Right cardiac atrium (tissue), 5 donors: ENCODE measurements around the gene GRID2. TPM values are rescaled to one million over a fixed set of nuclear protein-coding genes. Genes with fewer than 3 reads are reported as not detected.

ENCODE experiments used
- ATAC-seq, 2 donors: fragments of 200-7000 bp; cut with Tn5 transposase; one replicate each; pipeline versions ENCODE4 v1.8.0 to v1.9.1; 2020; ENCODE audit warnings: moderate library complexity in 2 of 2, mild to moderate bottlenecking in 1 of 2
- DNase-seq, 3 donors: peaks; one replicate each; pipeline ENCODE4 v3.0.0-alpha.2; 2020
- H3K27ac ChIP-seq: one replicate; pipeline ENCODE4 v1.5.1; 2013; ENCODE audit warnings: mild to moderate bottlenecking, low read length, control low read depth, moderate library complexity
- H3K27me3 ChIP-seq: one replicate; pipeline ENCODE4 v1.6.1; 2013; ENCODE audit not compliant: control insufficient read depth, insufficient read depth
- H3K4me1 ChIP-seq: one replicate; pipeline ENCODE4 v1.6.1; 2013; ENCODE audit warnings: low read length; ENCODE audit not compliant: control insufficient read depth, insufficient read depth
- H3K4me3 ChIP-seq: one replicate; pipeline ENCODE4 v1.5.1; 2013; ENCODE audit warnings: low read length, control low read depth
- H3K9me3 ChIP-seq: one replicate; pipeline ENCODE4 v1.6.1; 2013; ENCODE audit warnings: low read length; ENCODE audit not compliant: control insufficient read depth
- WGBS: extraction: QIAGEN DNeasy Blood & Tissue Kit; methylation state at CpG from one replicate; pipeline ENCODE4 v1.1.7; 2013; 5-methylcytosine and 5-hydroxymethylcytosine counted together
- intact Hi-C, 4 donors: fragments of 100-400 bp; cut with DNase I; formaldehyde crosslinking; loops; one replicate each; pipeline versions ENCODE4 v1.11.0 to v1.14.0; 2022 to 2023
- polyA plus RNA-seq: library from polyadenylated mRNA; stranded (reverse); fragments of 200-250 nt; gene quantifications from one replicate; pipeline ENCODE4 v1.2.3, GENCODE V29; 2013
- total RNA-seq, 4 donors: library from RNA; stranded (reverse); fragmentation: NEBNext Ultra II Directional; extraction: Animal tissue kit (Norgen Biotek cat#: 25700); gene quantifications; one replicate each; pipeline ENCODE4 v1.2.1, GENCODE V29; 2021
- donor health status: healthy with polysubstance abuse.
- donor health status: DM: no; HTN: yes; CAD: no.
- donor health status: DM: no; HTN: no; CAD: no.
- donor health status: DM: no; HTN: yes; CAD: no; lungs with severe emphysema.
- donor health status: DM: yes; HTN: yes; CAD: no.

The GRID2 gene
- total and polyA plus RNA-seq, 5 donors = 0.09 to 1.0 (median 0.47) TPM

DNA sequence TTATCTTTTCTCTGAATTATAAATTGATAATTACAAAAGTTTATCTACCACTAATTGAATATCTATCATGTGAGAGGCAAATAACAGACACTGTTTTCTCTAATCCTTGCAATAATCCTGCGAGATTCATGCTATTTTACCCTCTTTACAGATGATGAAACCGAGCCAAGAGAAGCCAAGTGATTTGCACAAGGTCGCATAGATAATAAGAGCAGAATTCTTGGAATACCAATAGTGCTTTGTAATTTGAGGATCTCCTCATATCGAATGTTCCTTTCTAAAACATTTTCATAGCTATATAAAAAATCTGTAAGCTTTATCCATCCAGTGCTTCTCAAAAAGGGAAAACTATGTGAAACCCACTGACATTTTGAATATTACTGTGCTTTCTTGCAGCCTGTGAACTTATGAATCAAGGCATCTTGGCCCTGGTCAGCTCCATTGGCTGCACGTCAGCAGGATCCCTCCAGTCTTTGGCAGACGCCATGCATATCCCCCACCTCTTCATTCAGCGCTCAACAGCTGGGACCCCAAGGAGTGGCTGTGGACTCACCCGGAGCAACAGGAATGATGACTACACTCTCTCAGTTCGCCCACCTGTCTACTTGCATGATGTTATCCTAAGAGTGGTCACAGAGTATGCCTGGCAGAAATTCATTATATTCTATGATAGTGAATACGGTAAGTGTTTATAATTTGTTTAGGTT is 781.0 kb downstream of the GRID2 start:
- intact Hi-C loops = no loop called here
- ATAC-seq (no peak), DNase-seq (no peak)
- no peaks in the 10 kb centered on the region for H3K27me3 ChIP-seq
- WGBS = 65% methylated on average over 10 of the region's 10 CpGs
- H3K27ac ChIP-seq = no peak overlapping the region
- H3K4me1 ChIP-seq = no peaks in the 10 kb centered on the region
- no peak overlapping the region for H3K4me3 ChIP-seq
- H3K9me3 ChIP-seq = no peaks in the 10 kb centered on the region

DNA sequence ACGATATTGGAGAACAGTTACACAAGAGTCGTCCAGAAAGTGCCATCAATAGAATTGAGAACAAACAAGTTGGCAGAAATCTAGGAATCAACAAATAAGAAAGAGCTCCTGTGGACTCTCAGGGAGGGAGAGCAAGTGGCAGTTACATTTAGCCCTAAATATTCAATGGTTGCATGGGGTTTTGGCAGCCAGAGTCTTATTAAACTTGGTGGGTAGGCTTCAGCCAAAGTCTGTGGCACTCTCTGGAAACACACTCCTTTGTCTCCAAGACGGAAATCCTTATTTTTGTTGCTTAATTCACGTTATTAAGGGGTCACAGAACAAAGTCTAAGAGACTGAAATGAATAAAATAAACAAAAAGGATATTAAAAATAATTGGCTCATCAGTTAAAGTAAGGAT is 782.6 kb downstream of the GRID2 start:
- intact Hi-C loops = no loop called here
- DNase-seq (no peak), ATAC-seq (no peak)
- Histone ChIP-seq H3K27ac (no peak overlapping the region), H3K9me3 (no peaks in the 10 kb centered on the region), H3K27me3 (no peaks in the 10 kb centered on the region), H3K4me1 (no peaks in the 10 kb centered on the region), H3K4me3 (no peak overlapping the region)
- WGBS = 74% methylated on average over 4 of the region's 4 CpGs

DNA sequence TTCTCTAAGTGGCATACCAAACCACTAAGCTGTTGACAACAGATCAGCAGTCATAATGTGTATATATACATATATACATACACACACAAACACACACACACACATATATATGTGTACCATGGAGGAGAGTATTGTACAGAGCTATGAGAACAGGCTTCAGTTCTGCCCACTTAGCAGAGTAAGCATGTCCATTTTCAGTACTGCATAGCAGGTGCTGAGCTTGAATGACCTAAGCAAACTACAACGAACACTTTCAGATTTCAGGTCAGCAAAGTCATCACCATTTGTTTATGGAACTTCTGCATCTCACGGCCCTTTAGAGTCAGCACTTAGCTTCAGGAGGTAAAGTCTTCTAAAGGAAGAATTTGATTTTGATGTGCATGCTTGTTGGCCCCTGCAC is 789.0 kb downstream of the GRID2 start:
- WGBS = 90% methylated on average over 2 of the region's 2 CpGs
- H3K4me3 ChIP-seq = no peak overlapping the region
- H3K27ac ChIP-seq = no peak overlapping the region
- intact Hi-C loops = no loop called here
- DNase-seq (no peak), ATAC-seq (no peak)
- H3K27me3 ChIP-seq = no peaks in the 10 kb centered on the region
- H3K9me3 ChIP-seq = no peaks in the 10 kb centered on the region
- no peaks in the 10 kb centered on the region for H3K4me1 ChIP-seq

DNA sequence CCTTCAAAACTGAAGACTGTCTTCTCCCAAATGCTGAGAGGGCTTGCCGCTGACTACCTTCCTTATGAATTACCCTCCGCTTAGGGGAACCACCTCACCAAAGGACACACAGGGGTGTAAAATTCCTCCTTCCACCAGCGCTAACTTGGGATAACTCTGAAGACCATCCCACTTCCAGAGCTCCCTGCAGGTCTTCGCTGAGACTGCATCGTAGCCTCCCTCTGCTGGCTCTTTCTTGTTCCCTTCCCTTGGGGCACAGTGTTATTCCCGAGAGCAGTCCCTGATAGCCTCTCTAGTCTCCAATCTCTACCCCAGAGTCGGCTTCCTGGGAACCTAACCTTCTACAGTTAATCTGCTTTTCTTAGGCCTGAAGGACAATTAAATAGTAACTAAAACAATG is 799.3 kb downstream of the GRID2 start:
- Histone ChIP-seq H3K4me1 (no peaks in the 10 kb centered on the region), H3K27ac (no peak overlapping the region), H3K4me3 (no peak overlapping the region), H3K9me3 (no peaks in the 10 kb centered on the region), H3K27me3 (no peaks in the 10 kb centered on the region)
- 86% methylated on average over 7 of the region's 7 CpGs for WGBS
- ATAC-seq (no peak), DNase-seq (no peak)
- intact Hi-C loops = no loop called here

DNA sequence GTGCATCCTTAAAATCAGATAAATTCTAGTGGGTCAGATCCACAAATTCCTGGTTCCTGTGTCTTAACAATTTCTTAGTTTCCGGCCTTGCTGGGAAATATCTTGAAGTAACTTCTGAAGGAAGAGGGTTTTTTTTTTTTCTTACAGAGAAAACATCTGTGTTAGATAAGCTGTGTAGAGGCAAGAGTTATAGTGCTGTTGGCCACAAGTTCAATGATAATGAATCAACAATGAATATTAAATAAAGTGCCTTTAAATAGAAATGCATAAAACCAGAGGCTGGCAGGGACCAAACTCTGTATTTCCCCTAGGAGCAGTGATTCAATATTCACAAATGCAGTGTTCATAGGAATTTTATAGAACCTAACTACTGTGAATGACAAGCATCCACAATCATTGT is 812.9 kb downstream of the GRID2 start:
- ATAC-seq (no peak), DNase-seq (no peak)
- Histone ChIP-seq H3K27ac (no peak overlapping the region), H3K4me3 (no peak overlapping the region), H3K9me3 (no peaks in the 10 kb centered on the region), H3K4me1 (no peaks in the 10 kb centered on the region), H3K27me3 (no peaks in the 10 kb centered on the region)
- 52% methylated on average over 1 of the region's 1 CpG for WGBS
- intact Hi-C loops = no loop called here

DNA sequence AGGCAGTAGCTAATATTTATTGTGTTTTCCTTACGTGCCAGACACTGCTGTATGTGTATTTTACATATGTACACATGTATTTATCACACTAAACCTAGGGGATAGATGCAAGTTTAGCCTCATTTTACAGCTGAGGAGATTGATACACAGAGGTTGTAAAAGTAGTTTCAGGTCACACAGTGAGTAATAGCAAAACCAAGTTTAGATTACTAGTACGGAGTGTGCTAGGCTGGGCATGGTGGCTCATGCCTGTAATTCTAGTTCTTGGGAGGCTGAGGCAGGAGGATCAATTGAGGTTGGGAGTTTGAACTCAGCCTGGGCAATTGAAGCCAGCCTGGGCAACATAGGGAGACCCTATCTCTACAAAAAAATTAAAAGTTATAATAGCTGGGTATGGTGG is 823.7 kb downstream of the GRID2 start:
- intact Hi-C loops = no loop called here
- WGBS = 94% methylated on average over 2 of the region's 2 CpGs
- Histone ChIP-seq H3K4me3 (no peak overlapping the region), H3K9me3 (no peaks in the 10 kb centered on the region), H3K4me1 (no peaks in the 10 kb centered on the region), H3K27ac (no peak overlapping the region), H3K27me3 (no peaks in the 10 kb centered on the region)
- no peak for DNase-seq
- no peak for ATAC-seq

DNA sequence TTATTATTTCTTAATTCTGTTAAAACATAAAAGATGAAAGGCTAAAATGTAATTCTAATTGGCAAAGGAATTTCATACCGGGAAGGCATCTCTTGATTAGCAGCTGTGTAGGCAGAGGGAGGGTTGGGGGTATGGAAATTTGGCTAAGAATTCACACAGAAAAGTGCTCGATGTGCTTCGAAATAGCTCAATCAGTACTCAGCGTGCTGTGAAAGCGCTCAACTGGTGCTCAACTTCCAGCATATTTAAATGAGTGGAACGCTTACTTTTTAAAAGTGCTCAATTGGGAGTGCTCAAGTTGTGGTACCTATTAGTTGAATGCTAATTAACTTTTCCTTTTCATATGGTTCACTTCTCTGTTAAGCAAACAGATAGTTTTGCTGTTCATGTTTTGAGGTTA is 828.9 kb downstream of the GRID2 start:
- no peaks in the 10 kb centered on the region for H3K9me3 ChIP-seq
- no peak for ATAC-seq
- no peak overlapping the region for H3K27ac ChIP-seq
- no peaks in the 10 kb centered on the region for H3K27me3 ChIP-seq
- intact Hi-C loops = no loop called here
- no peak for DNase-seq
- WGBS = 64% methylated on average over 6 of the region's 6 CpGs
- H3K4me1 ChIP-seq = no peaks in the 10 kb centered on the region
- H3K4me3 ChIP-seq = no peak overlapping the region

DNA sequence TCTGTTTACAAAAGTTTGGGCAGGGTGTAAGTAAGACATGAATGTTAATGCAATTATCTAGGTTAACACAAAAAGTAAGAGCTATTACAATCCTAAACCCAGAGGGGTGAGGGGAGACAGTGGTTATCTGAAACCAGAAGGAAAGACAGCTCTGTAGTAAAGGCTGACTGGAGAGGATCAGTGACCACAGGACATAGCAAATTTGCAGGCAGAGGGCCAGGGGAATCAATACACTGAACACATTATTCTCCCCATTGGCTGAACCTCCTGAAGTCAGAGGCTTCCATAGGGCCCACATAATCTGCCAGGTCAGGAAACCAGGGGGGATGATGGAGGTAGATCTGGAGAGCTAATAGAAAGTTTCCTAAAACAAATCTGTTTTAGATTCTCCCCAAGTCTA is 835.4 kb downstream of the GRID2 start:
- no peaks in the 10 kb centered on the region for H3K9me3 ChIP-seq
- no peak overlapping the region for H3K27ac ChIP-seq

DNA sequence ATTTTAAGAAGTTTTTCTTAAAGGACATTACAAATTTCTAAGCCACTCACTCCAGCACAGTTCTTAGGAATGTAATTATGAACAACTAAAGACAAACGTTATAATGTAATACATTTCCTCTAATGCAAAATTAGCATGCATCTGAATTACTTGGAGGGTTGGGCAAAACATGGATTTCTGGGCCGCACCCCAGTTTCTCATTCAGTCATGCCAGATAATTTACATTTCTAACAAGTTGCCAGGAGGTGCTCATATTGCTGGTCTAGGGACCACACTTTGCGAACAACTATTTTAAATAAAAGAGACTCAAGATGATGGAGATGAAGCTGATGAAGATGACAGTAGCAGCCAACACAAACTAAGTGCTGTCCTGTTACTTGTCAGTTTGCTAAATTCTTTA is 840.1 kb downstream of the GRID2 start:
- H3K27me3 ChIP-seq = no peaks in the 10 kb centered on the region
- no peaks in the 10 kb centered on the region for H3K4me1 ChIP-seq
- intact Hi-C loops = no loop called here
- no peaks in the 10 kb centered on the region for H3K9me3 ChIP-seq
- DNase-seq (no peak), ATAC-seq (no peak)
- no peak overlapping the region for H3K4me3 ChIP-seq
- WGBS = 80% methylated on average over 3 of the region's 3 CpGs
- H3K27ac ChIP-seq = no peak overlapping the region

More for the DNA sequence above, 835.4 kb downstream of the GRID2 start:
- intact Hi-C loops = no loop called here
- no peak for ATAC-seq
- no peak overlapping the region for H3K4me3 ChIP-seq
- H3K4me1 ChIP-seq = no peaks in the 10 kb centered on the region
- H3K27me3 ChIP-seq = no peaks in the 10 kb centered on the region
- no peak for DNase-seq

DNA sequence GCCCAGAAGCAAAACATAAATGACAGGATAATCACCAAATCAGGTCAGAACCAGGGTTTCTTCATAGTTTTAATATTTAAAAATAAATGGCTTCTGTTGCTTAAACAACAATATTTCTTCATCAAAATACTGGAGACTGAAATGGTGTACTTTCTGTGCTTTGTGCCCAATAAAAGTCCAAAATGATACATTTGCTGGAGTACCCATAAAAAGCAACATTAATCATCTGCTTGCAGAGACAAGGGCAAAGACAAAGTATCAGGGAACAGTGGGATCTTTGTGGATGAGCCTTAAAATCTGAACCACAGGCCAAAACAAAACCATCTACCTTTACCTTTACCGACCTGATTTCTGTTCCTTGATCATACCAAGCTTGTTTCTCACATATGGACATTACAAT is 840.9 kb downstream of the GRID2 start:
- DNase-seq = no peak
- H3K9me3 ChIP-seq = no peaks in the 10 kb centered on the region
- intact Hi-C loops = no loop called here
- no peak overlapping the region for H3K4me3 ChIP-seq
- no peak overlapping the region for H3K27ac ChIP-seq
- H3K4me1 ChIP-seq = no peaks in the 10 kb centered on the region
- no peaks in the 10 kb centered on the region for H3K27me3 ChIP-seq
- no peak for ATAC-seq
- 83% methylated on average over 1 of the region's 1 CpG for WGBS

DNA sequence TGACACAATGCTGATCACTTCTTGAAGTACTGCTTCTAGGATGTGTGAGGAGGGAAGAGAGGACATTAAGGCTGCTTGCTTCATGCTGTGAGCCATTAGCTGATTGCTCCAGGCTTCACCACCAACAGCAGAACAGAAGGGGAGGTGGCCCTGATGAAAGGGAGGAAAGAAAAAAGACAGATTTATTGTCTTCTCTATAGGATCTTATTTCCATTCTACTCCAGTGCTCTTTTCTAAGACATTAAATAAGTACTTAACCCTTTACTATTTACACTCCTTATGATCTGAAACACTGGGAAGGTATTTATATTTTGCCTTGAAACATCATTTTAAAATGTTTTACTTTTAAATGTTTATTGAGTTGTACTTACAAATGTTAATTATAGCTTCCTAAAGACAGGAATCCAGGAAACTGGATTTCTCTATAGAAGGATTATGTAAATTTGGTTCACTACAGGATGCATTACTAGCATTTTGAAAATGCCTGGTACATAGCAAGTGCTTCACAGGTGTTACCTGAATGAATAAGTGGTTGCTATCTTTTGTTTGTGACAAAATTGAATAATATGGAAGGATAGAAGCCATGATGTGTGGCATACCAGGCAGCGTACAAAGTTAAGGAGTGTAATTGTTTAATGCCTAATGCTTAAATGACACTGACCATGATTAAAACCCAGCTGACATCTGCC is 843.9 kb downstream of the GRID2 start:
- no peak for DNase-seq
- no peaks in the 10 kb centered on the region for H3K4me1 ChIP-seq
- no peak for ATAC-seq
- WGBS = 85% methylated on average over 1 of the region's 1 CpG
- no peaks in the 10 kb centered on the region for H3K27me3 ChIP-seq
- no peaks in the 10 kb centered on the region for H3K9me3 ChIP-seq
- intact Hi-C loops = no loop called here
- no peak overlapping the region for H3K27ac ChIP-seq
- H3K4me3 ChIP-seq = no peak overlapping the region

DNA sequence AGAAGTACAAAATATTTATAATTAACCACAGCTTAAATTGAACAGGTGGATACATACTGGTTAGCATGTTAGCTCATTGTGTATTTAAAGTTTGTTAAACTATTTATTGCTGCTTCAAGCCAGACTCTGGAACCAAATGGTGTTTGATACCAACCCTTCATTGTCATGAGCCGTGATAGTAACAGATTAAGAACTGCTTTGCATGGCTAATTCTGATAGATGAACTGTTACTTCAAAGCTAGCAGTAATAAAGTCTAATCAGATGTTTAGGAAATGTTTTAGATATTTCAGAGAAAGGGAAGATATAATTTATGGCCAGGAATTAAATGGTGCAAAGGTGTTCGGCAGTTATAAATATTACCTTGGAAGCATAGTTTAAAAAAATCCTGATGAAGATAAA is 848.7 kb downstream of the GRID2 start:
- H3K27ac ChIP-seq = no peak overlapping the region
- ATAC-seq = no peak
- H3K4me3 ChIP-seq = no peak overlapping the region
- intact Hi-C loops = no loop called here
- no peaks in the 10 kb centered on the region for H3K27me3 ChIP-seq
- H3K9me3 ChIP-seq = no peaks in the 10 kb centered on the region
- no peaks in the 10 kb centered on the region for H3K4me1 ChIP-seq
- no peak for DNase-seq
- WGBS = 75% methylated on average over 2 of the region's 2 CpGs
